Neural cell (in vitro differentiated cells): Measurements from ENCODE around the gene L1CAM. TPM values are rescaled to one million over a fixed set of nuclear protein-coding genes. Genes with fewer than 3 reads are reported as not detected.

Experiments
- H2AFZ ChIP-seq: fragments of 200-600, 300-800 bp; sonication (generic), shearing (Covaris generic); 2 replicates; pipeline ENCODE4 v1.6.0; 2014; ENCODE audit warnings: low read depth, mild to moderate bottlenecking, antibody characterized with exemption, low read length, moderate library complexity
- H3F3A ChIP-seq: fragments of 200-600 bp; shearing (Covaris generic); 2 replicates; pipeline ENCODE4 v1.6.1; 2016; ENCODE audit warnings: mild to moderate bottlenecking, moderate library complexity, mixed read lengths, antibody characterized with exemption, low read length; ENCODE audit not compliant: insufficient read depth, poor library complexity, severe bottlenecking
- H3K27ac ChIP-seq: fragments of 200-600, 300-800 bp; sonication (generic), shearing (Covaris generic); 2 replicates; pipeline ENCODE4 v1.5.1; 2014; ENCODE audit warnings: mild to moderate bottlenecking, low read length, moderate library complexity
- H3K27me3 ChIP-seq: fragments of 300-800, 200-600 bp; sonication (generic), shearing (Covaris generic); 2 replicates; pipeline ENCODE4 v1.6.0; 2014; ENCODE audit warnings: mild to moderate bottlenecking, low read depth, low read length, moderate library complexity; ENCODE audit not compliant: insufficient read depth
- H3K36me3 ChIP-seq: fragments of 300-800, 200-600 bp; sonication (generic), shearing (Covaris generic); 2 replicates; pipeline ENCODE4 v1.5.1; 2014; ENCODE audit warnings: mild to moderate bottlenecking, antibody characterized with exemption, low read length, moderate library complexity; ENCODE audit not compliant: insufficient read depth
- H3K4me2 ChIP-seq: fragments of 300-800, 200-600 bp; sonication (generic), shearing (Covaris generic); 2 replicates; pipeline ENCODE4 v1.6.0; 2014; ENCODE audit warnings: mild to moderate bottlenecking, low read length
- H3K4me3 ChIP-seq: fragments of 300-800, 200-600 bp; sonication (generic), shearing (Covaris generic); 2 replicates; pipeline ENCODE4 v1.5.1; 2014; ENCODE audit warnings: mild to moderate bottlenecking, low read length, moderate library complexity
- H3K79me2 ChIP-seq: fragments of 200-600 bp; shearing (Covaris generic); replicated peaks from 2 replicates; pipeline ENCODE4 v1.6.0; 2014; ENCODE audit warnings: mild to moderate bottlenecking, low read length, moderate library complexity; ENCODE audit not compliant: insufficient read depth
- H3K9ac ChIP-seq: fragments of 300-800, 200-600 bp; sonication (generic), shearing (Covaris generic); 2 replicates; pipeline ENCODE4 v1.6.1; 2016; ENCODE audit warnings: mild to moderate bottlenecking, low read length, mixed read lengths
- H3K9me2 ChIP-seq: fragments of 200-600 bp; shearing (Covaris generic); 2 replicates; pipeline ENCODE4 v1.6.1; 2016; ENCODE audit warnings: mild to moderate bottlenecking, low read length, mixed read lengths; ENCODE audit not compliant: insufficient read depth
- H3K9me3 ChIP-seq: fragments of 200-600, 300-800 bp; sonication (generic), shearing (Covaris generic); 2 replicates; pipeline ENCODE4 v1.6.1; 2016; ENCODE audit warnings: mild to moderate bottlenecking, mixed run types, low read length, moderate library complexity, mixed read lengths
- H4K20me1 ChIP-seq: fragments of 200-600 bp; shearing (Covaris generic); 2 replicates; pipeline ENCODE4 v1.6.1; 2016; ENCODE audit warnings: mild to moderate bottlenecking, mixed run types; ENCODE audit not compliant: insufficient read depth
- EP300 ChIP-seq: fragments of 450-650 bp; conservative IDR thresholded peaks from 2 replicates; pipeline ENCODE4 v1.6.1; 2014; ENCODE audit warnings: antibody characterized with exemption, mild to moderate bottlenecking, moderate library complexity; ENCODE audit not compliant: poor library complexity, severe bottlenecking
- EZH2 ChIP-seq: fragments of 200-600, 300-800 bp; shearing (Covaris generic), sonication (generic); IDR thresholded peaks from 2 replicates; pipeline ENCODE4 v1.6.1; 2014; ENCODE audit warnings: antibody characterized with exemption, low read length, borderline replicate concordance, mild to moderate bottlenecking; ENCODE audit not compliant: insufficient read depth, poor library complexity, severe bottlenecking
- MXI1 ChIP-seq: fragments of 450-650 bp; conservative IDR thresholded peaks from 2 replicates; pipeline ENCODE4 v1.6.1; 2014; ENCODE audit warnings: antibody characterized with exemption, mild to moderate bottlenecking; ENCODE audit not compliant: poor library complexity, severe bottlenecking
- POLR2AphosphoS5 ChIP-seq: IDR thresholded peaks from 2 replicates; pipeline ENCODE4 v1.6.1; 2012
- RAD21 ChIP-seq: fragments of 450-650 bp; conservative IDR thresholded peaks from 2 replicates; pipeline ENCODE4 v1.6.1; 2014; ENCODE audit warnings: antibody characterized with exemption, mild to moderate bottlenecking, moderate library complexity
- SMC3 ChIP-seq: fragments of 450-650 bp; conservative IDR thresholded peaks from 2 replicates; pipeline ENCODE4 v1.6.1; 2014; ENCODE audit warnings: antibody characterized with exemption, mild to moderate bottlenecking, moderate library complexity; ENCODE audit not compliant: poor library complexity
- TAF1 ChIP-seq: IDR thresholded peaks from 2 replicates; pipeline ENCODE4 v1.6.1; 2012; ENCODE audit warnings: low read depth
- polyA plus RNA-seq: library from polyadenylated mRNA; depleted of rRNA; stranded (reverse); fragments of >200 nt; gene quantifications from 2 replicates; pipeline ENCODE4 v1.2.3, GENCODE V29; 2014
- TF ChIP-seq, protein P1 (sequence below): fragments of 450-650 bp; IDR thresholded peaks from 2 replicates; pipeline ENCODE4 v1.5.1; 2014; ENCODE audit warnings: antibody characterized with exemption, mild to moderate bottlenecking, moderate library complexity; ENCODE audit not compliant: poor library complexity, severe bottlenecking
- TF ChIP-seq, protein P2 (sequence below): IDR thresholded peaks from 2 replicates; pipeline ENCODE4 v1.6.1; 2012; ENCODE audit warnings: borderline replicate concordance

The L1CAM gene
- polyA plus RNA-seq, 1 donor from 2014 or later, result 88.0 TPM

DNA sequence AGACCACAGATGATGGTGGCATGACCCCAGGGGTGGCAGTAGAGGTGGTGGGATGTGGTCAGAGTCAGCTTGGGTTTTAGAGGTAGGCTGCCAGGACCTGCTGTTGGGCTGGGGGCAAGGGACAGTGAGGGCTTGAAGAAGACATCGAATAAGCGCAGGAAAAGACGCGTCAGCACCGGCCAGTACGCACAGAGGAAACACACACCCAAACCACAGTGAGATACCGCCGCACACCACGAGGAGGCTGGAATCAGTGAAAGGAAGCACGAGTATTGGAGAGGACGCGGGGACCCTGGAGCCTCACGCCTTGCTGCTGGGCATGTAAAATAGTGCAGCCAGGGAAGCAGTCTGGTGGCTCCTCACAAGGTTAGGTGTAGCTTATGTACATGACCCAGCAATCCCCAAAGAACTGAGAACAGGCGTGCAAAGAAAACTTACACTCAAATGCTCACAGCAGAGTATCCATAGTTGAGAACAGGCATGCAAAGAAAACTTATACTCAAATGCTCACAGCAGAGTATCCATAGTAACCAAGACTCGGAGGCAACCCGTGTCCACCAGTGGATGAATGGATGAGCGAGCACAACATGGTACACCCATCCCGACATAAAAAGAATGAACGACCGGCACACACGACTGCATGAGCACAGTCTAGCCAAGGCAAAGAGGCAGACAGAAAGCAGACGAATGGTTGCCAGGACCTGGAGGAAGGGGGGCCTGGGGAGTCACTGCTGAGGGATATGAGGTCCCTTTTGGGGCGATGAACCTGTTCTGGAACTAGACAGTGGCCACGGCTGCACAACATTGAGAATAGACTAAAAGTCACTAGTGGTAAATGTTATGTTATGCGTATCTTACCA, 68.9 kb downstream of the L1CAM start:
- Histone ChIP-seq H3K27me3 (no peaks in the 10 kb centered on the region), H3K27ac (no peak overlapping the region), H3K9me3 (no peaks in the 10 kb centered on the region), H3K9ac (no peak overlapping the region), H3K4me3 (no peak overlapping the region), H2AFZ (no peak overlapping the region), H3K9me2 (no peaks in the 10 kb centered on the region), H3F3A (no peaks in the 10 kb centered on the region), H4K20me1 (no peaks in the 10 kb centered on the region), H3K36me3 (no peaks in the 10 kb centered on the region), H3K4me2 (no peak overlapping the region), H3K79me2 (peaks cover 65% of the 10 kb centered on the region)
- TF ChIP-seq EZH2 (no peak), POLR2AphosphoS5 (no peak), RAD21 (no peak), TAF1 (no peak)
- TF ChIP-seq, protein P1, sequence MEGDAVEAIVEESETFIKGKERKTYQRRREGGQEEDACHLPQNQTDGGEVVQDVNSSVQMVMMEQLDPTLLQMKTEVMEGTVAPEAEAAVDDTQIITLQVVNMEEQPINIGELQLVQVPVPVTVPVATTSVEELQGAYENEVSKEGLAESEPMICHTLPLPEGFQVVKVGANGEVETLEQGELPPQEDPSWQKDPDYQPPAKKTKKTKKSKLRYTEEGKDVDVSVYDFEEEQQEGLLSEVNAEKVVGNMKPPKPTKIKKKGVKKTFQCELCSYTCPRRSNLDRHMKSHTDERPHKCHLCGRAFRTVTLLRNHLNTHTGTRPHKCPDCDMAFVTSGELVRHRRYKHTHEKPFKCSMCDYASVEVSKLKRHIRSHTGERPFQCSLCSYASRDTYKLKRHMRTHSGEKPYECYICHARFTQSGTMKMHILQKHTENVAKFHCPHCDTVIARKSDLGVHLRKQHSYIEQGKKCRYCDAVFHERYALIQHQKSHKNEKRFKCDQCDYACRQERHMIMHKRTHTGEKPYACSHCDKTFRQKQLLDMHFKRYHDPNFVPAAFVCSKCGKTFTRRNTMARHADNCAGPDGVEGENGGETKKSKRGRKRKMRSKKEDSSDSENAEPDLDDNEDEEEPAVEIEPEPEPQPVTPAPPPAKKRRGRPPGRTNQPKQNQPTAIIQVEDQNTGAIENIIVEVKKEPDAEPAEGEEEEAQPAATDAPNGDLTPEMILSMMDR, result no peak

DNA sequence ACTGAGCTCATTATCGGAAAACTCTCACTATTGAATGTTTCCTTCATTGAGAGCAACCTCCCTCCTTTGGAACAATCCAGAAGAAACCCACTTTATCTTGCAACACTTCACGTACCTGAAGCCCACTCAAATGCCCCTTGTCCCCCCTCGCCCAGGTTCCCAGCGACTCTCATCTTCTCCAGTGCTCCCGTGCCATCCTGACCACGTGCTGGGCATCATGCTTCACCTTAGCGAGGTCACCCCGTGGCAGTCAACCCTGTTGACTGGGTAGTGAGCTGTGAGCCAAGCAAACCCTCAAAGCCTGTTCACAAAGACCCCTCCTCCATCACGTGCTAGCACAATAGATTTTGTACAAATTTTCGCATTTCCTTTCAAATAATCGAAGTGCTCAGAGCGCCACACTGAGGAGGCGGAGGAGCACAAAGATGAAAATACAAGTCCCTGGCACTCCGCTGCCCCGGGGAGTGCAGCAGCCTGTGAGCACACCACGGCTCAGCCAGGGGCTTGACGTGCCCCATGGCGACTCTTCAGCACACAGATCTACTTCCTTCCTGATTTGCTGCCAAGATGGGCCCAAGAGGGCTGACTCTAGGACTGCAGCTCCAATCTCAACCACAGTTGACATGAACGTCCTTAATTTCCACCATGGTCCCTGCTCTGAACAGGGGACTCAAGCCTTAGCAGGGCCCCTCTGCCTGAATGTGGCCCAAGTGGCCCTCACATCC, 71.2 kb downstream of the L1CAM start:
- H3K4me2 ChIP-seq, result no peak overlapping the region
- H3K4me3 ChIP-seq, result no peak overlapping the region
- peaks cover 62% of the 10 kb centered on the region for H3K79me2 ChIP-seq
- no peaks in the 10 kb centered on the region for H3K36me3 ChIP-seq
- peak overlapping the region; percentile 16 for H3K27ac ChIP-seq
- no peak overlapping the region for H3K9ac ChIP-seq
- TF ChIP-seq TAF1 (no peak), MXI1 (no peak), POLR2AphosphoS5 (no peak), EZH2 (no peak), SMC3 (no peak), RAD21 (no peak), EP300 (no peak)
- TF ChIP-seq, protein P2, sequence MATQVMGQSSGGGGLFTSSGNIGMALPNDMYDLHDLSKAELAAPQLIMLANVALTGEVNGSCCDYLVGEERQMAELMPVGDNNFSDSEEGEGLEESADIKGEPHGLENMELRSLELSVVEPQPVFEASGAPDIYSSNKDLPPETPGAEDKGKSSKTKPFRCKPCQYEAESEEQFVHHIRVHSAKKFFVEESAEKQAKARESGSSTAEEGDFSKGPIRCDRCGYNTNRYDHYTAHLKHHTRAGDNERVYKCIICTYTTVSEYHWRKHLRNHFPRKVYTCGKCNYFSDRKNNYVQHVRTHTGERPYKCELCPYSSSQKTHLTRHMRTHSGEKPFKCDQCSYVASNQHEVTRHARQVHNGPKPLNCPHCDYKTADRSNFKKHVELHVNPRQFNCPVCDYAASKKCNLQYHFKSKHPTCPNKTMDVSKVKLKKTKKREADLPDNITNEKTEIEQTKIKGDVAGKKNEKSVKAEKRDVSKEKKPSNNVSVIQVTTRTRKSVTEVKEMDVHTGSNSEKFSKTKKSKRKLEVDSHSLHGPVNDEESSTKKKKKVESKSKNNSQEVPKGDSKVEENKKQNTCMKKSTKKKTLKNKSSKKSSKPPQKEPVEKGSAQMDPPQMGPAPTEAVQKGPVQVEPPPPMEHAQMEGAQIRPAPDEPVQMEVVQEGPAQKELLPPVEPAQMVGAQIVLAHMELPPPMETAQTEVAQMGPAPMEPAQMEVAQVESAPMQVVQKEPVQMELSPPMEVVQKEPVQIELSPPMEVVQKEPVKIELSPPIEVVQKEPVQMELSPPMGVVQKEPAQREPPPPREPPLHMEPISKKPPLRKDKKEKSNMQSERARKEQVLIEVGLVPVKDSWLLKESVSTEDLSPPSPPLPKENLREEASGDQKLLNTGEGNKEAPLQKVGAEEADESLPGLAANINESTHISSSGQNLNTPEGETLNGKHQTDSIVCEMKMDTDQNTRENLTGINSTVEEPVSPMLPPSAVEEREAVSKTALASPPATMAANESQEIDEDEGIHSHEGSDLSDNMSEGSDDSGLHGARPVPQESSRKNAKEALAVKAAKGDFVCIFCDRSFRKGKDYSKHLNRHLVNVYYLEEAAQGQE, result no peak
- TF ChIP-seq, protein P1, result no peak
- H2AFZ ChIP-seq, result no peak overlapping the region
- no peaks in the 10 kb centered on the region for H4K20me1 ChIP-seq
- H3K27me3 ChIP-seq, result no peaks in the 10 kb centered on the region
- no peaks in the 10 kb centered on the region for H3F3A ChIP-seq
- H3K9me2 ChIP-seq, result no peaks in the 10 kb centered on the region
- no peaks in the 10 kb centered on the region for H3K9me3 ChIP-seq
